IgD-negative memory B cell (primary cell): ENCODE measurements around the gene TMEM131L. TPM values are rescaled to one million over a fixed set of nuclear protein-coding genes. Genes with fewer than 3 reads are reported as not detected.
A peak's percentile ranks its signal among the peaks of the same experiment; 100 is the strongest.
"Not testable (repeated sequence)": the region's sequence is repeated elsewhere in the genome, so short reads cannot be mapped to it uniquely, and the experiment has no call there.

ENCODE experiments used
- H3K27ac Mint-ChIP-seq, 3 donors: one replicate each; pipeline ENCODE4 v1.8.0; 2020 to 2022; ENCODE audit warnings: mild to moderate bottlenecking in 3 of 3, mixed read lengths in 3 of 3, moderate library complexity in 1 of 3
- H3K27me3 Mint-ChIP-seq: one replicate; pipeline ENCODE4 v1.8.0; 2021; ENCODE audit warnings: mixed read lengths
- H3K36me3 Mint-ChIP-seq: one replicate; pipeline ENCODE4 v1.8.0; 2020; ENCODE audit warnings: mild to moderate bottlenecking, mixed read lengths
- H3K4me1 Mint-ChIP-seq, 3 donors: one replicate each; pipeline ENCODE4 v1.8.0; 2020 to 2022; ENCODE audit warnings: mixed read lengths in 3 of 3, mild to moderate bottlenecking in 1 of 3
- H3K4me3 Mint-ChIP-seq, 4 donors: one replicate each; pipeline ENCODE4 v1.8.0; 2020 to 2022; ENCODE audit warnings: mild to moderate bottlenecking in 4 of 4, mixed read lengths in 4 of 4, moderate library complexity in 3 of 4
- H3K9me3 Mint-ChIP-seq, 3 donors: one replicate each; pipeline ENCODE4 v1.8.0; 2020 to 2021; ENCODE audit warnings: mixed read lengths in 3 of 3, mild to moderate bottlenecking in 1 of 3
- polyA plus RNA-seq: library from polyadenylated mRNA; unstranded; fragments of 300-500 nt; fragmentation: Illumina TruSeq; gene quantifications from one replicate; pipeline ENCODE4 v1.2.3, GENCODE V29; 2021

Gene TMEM131L
- polyA plus RNA-seq, 1 donor from 2014 or later, result 48.4 TPM

DNA sequence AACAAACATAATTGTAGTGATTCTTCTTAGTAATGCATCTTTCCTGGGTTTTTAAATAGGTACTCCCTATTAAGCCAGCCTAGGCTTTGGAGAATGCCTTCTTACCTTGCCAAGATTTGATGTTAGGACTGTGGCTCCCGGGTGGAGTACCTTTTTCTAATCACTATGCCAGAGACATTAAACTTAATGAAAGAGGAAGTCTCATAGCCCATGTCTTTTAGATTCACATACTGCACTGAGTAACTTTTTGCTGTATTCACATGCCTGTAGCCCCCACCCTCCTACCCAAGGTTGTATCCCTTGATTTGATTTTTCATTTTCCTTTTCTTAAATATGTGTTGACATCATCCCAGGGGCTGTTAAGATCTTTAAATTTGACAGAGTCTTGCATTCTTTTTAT is 113.7 kb downstream of the TMEM131L start:
- peaks cover 6% of the 10 kb centered on the region for H3K36me3 Mint-ChIP-seq
- peak overlapping the region in 2 of 4 donors; percentile 23 to 24 for H3K4me3 Mint-ChIP-seq
- peak overlapping the region; percentile 36 to 45 (median 40) for H3K27ac Mint-ChIP-seq
- H3K27me3 Mint-ChIP-seq, result no peaks in the 10 kb centered on the region
- peaks cover 44 to 55% (median 53%) of the 10 kb centered on the region in 3 donors for H3K4me1 Mint-ChIP-seq
- H3K9me3 Mint-ChIP-seq, result no peaks in the 10 kb centered on the region

- H3K36me3 Mint-ChIP-seq, result peaks cover 3% of the 10 kb centered on the region
- H3K9me3 Mint-ChIP-seq, result no peaks in the 10 kb centered on the region
- peak overlapping the region in 2 of 3 donors; percentile 45 to 88 for H3K27ac Mint-ChIP-seq
- no peaks in the 10 kb centered on the region for H3K27me3 Mint-ChIP-seq
- H3K4me3 Mint-ChIP-seq, result peak overlapping the region in 1 of 4 donors; percentile 22
- peaks cover 26 to 46% (median 33%) of the 10 kb centered on the region in 3 donors for H3K4me1 Mint-ChIP-seq
Measured at GRCh38 chr4:153582954-153583702, 117.0 kb downstream of the TMEM131L start.

DNA sequence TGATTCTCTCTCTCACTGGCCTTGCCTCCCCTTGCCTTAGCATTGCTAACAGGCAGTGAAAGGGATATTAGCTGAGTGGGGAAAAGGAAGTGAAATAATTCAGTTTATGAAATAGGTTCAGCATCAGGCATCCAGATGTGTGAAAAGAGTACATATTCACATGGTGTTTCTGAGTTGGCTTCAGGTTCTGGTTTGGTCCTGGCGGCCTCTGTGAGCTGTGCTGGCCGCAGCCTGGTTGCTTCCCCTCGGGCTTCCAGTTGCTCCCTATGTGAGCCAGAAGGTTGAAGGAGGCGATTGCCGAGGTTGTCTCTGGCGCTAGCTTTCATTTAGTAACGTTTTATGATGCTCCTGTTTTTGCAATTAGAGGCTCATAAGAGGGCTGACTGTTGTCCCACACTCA is 118.9 kb downstream of the TMEM131L start:
- Mint-ChIP-seq H3K4me1 (peaks cover 20 to 40% (median 26%) of the 10 kb centered on the region in 3 donors), H3K27ac (peak overlapping the region in 2 of 3 donors; percentile 62 to 68), H3K27me3 (no peaks in the 10 kb centered on the region), H3K9me3 (no peaks in the 10 kb centered on the region), H3K36me3 (peaks cover 3% of the 10 kb centered on the region), H3K4me3 (peak overlapping the region in 1 of 4 donors; percentile 76)

GRCh38 chr4:153589703-153590595 is 123.8 kb downstream of the TMEM131L start:
- Mint-ChIP-seq H3K27me3 (no peaks in the 10 kb centered on the region), H3K4me1 (peaks cover 3 to 5% (median 5%) of the 10 kb centered on the region in 3 donors), H3K4me3 (no peak overlapping the region), H3K9me3 (no peaks in the 10 kb centered on the region), H3K36me3 (peaks cover 2% of the 10 kb centered on the region), H3K27ac (peak overlapping the region in 2 of 3 donors; percentile 16 to 72)

- no peaks in the 10 kb centered on the region for H3K9me3 Mint-ChIP-seq
- no peak overlapping the region for H3K4me3 Mint-ChIP-seq
- H3K27me3 Mint-ChIP-seq, result no peaks in the 10 kb centered on the region
- H3K36me3 Mint-ChIP-seq, result peaks cover 2% of the 10 kb centered on the region
- H3K27ac Mint-ChIP-seq, result no peak overlapping the region
- H3K4me1 Mint-ChIP-seq, result peaks cover 0 to 5% (median 3%) of the 10 kb centered on the region in 3 donors
Measured at GRCh38 chr4:153591441-153591840, 125.3 kb downstream of the TMEM131L start.

DNA sequence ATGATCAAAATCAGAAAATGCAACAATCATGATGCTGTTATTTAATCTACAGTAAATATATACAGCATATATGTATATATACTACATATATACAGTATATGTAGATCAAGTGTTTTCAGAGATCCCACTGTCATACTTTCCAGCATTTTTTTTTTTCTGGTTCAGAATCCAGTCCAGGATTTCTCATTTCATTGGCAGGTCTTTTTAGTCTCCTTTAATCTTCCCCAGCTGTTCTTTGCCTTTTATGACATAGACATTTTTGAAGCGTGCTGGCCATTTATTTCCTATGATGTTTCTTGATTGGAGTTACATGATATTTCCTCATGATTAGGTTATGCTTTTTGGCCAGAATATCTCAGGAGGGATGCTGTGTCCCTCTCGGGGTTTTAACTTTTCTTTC is 125.9 kb downstream of the TMEM131L start:
- no peaks in the 10 kb centered on the region for H3K9me3 Mint-ChIP-seq
- H3K4me1 Mint-ChIP-seq, result peaks cover 0 to 5% (median 3%) of the 10 kb centered on the region in 3 donors
- peaks cover 2% of the 10 kb centered on the region for H3K36me3 Mint-ChIP-seq
- no peak overlapping the region for H3K4me3 Mint-ChIP-seq
- no peaks in the 10 kb centered on the region for H3K27me3 Mint-ChIP-seq
- H3K27ac Mint-ChIP-seq, result peak overlapping the region in 2 of 3 donors; percentile 46 to 52

- H3K4me1 Mint-ChIP-seq, result peaks cover 0 to 5% (median 0%) of the 10 kb centered on the region in 3 donors
- no peak overlapping the region for H3K4me3 Mint-ChIP-seq
- H3K9me3 Mint-ChIP-seq, result no peaks in the 10 kb centered on the region
- H3K27me3 Mint-ChIP-seq, result no peaks in the 10 kb centered on the region
- no peak overlapping the region for H3K27ac Mint-ChIP-seq
- H3K36me3 Mint-ChIP-seq, result peaks cover 2% of the 10 kb centered on the region
Measured at GRCh38 chr4:153593161-153593560, 127.0 kb downstream of the TMEM131L start.

- Mint-ChIP-seq H3K4me1 (peaks cover 0 to 5% (median 4%) of the 10 kb centered on the region in 3 donors), H3K27me3 (no peaks in the 10 kb centered on the region), H3K27ac (peak overlapping the region in 1 of 3 donors; percentile 23), H3K36me3 (peaks cover 5% of the 10 kb centered on the region), H3K4me3 (no peak overlapping the region), H3K9me3 (no peaks in the 10 kb centered on the region)
Measured at GRCh38 chr4:153594210-153594609, 128.1 kb downstream of the TMEM131L start.

DNA sequence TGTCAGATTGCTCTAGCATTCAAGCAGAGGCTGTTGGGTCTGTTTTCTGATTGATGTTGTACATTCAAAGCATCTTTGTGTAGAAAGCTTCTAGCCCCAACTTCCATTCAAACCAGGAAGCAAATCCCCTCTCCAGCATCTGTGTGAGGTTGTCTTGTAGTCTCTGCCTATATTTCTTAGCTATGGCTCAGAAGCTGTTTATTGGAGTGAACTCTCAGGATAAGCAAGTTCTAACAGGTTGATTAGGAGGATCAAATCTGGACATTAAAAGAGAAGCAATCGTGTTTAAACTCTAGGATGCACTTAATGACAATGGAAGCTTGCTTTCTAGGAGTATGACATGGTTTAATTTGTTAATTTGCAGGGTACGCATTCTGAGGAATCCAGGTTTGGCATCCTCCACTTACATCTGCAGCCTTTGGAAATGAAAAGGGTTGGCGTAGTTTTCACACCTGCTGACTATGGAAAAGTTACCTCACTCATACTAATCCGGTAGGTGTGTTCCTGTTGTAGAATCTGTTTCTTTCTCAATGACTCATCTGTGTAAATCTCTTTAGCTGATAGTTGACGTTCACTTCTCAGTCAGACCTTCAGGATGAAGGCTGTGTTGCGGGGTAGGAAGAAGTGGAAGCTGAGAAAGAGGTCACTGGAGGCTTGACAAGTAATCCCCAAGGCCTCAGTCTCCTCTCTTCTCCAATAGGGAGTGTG is 129.9 kb downstream of the TMEM131L start:
- peaks cover 3 to 4% (median 4%) of the 10 kb centered on the region in 3 donors for H3K4me1 Mint-ChIP-seq
- no peak overlapping the region for H3K4me3 Mint-ChIP-seq
- H3K36me3 Mint-ChIP-seq, result peaks cover 5% of the 10 kb centered on the region
- peak overlapping the region; percentile 41 to 74 (median 63) for H3K27ac Mint-ChIP-seq
- H3K27me3 Mint-ChIP-seq, result no peaks in the 10 kb centered on the region
- no peaks in the 10 kb centered on the region for H3K9me3 Mint-ChIP-seq

- Mint-ChIP-seq H3K4me1 (peaks cover 3 to 4% (median 4%) of the 10 kb centered on the region in 3 donors), H3K36me3 (peaks cover 5% of the 10 kb centered on the region), H3K27ac (no peak overlapping the region), H3K27me3 (no peaks in the 10 kb centered on the region), H3K9me3 (no peaks in the 10 kb centered on the region), H3K4me3 (no peak overlapping the region)
Measured at GRCh38 chr4:153602758-153603157, 136.6 kb downstream of the TMEM131L start.

GRCh38 chr4:153603258-153603657 is 137.1 kb downstream of the TMEM131L start:
- no peaks in the 10 kb centered on the region for H3K27me3 Mint-ChIP-seq
- H3K27ac Mint-ChIP-seq, result no peak overlapping the region
- no peak overlapping the region for H3K4me3 Mint-ChIP-seq
- H3K36me3 Mint-ChIP-seq, result peaks cover 5% of the 10 kb centered on the region
- peaks cover 3 to 7% (median 4%) of the 10 kb centered on the region in 3 donors for H3K4me1 Mint-ChIP-seq
- no peaks in the 10 kb centered on the region for H3K9me3 Mint-ChIP-seq

GRCh38 chr4:153603835-153604234 is 137.7 kb downstream of the TMEM131L start:
- peaks cover 4% of the 10 kb centered on the region for H3K36me3 Mint-ChIP-seq
- H3K4me1 Mint-ChIP-seq, result peaks cover 6 to 9% (median 7%) of the 10 kb centered on the region in 3 donors
- H3K9me3 Mint-ChIP-seq, result no peaks in the 10 kb centered on the region
- H3K27me3 Mint-ChIP-seq, result no peaks in the 10 kb centered on the region
- peak overlapping the region in 1 of 3 donors; percentile 67 for H3K27ac Mint-ChIP-seq
- H3K4me3 Mint-ChIP-seq, result no peak overlapping the region

GRCh38 chr4:153609070-153609469 is 142.9 kb downstream of the TMEM131L start:
- not testable (repeated sequence) for H3K36me3 Mint-ChIP-seq, H3K27me3 Mint-ChIP-seq, H3K9me3 Mint-ChIP-seq
- peaks cover 8 to 20% (median 12%) of the 10 kb centered on the region in 3 donors for H3K4me1 Mint-ChIP-seq
- H3K27ac Mint-ChIP-seq, result peak overlapping the region in 2 of 3 donors; percentile 64 to 80
- H3K4me3 Mint-ChIP-seq, result peak overlapping the region in 1 of 4 donors; percentile 44

DNA sequence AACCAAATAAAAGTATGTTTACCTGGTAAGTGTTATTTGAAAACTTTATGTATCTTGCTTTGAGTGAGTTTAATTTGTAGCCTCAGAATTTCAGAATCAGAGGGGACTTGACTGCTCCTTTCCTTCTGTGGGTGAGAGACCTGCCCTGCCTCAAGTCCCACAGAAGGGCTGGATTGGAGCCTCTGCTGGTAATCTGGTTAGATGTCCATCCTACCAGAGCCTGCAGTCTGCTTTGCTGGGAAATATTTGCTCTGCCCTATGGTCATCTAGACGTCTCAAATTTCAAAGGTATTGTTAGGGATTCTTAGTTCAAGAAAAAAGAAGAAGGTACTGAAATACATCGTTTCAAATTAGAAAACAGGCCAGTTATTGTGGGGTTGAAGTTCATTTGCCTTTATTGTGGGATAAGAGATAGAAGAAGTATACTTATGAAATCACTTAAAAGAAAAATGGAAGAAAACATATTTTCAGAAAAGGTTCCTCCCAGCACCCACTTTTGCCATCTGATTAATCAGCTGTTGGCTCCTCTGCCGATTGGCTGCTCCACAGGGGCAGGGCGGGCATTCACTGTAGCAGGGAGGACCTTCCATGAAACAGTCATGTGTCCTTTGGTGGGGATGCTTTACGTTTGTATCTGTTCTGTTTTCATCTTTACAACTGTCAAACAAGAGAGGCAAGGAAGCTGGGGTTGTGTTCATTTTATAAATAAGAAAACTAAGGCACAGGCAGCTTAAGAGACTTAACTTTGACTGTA is 144.6 kb downstream of the TMEM131L start:
- Mint-ChIP-seq H3K9me3 (no peaks in the 10 kb centered on the region), H3K27me3 (no peaks in the 10 kb centered on the region), H3K4me1 (peaks cover 8 to 27% (median 9%) of the 10 kb centered on the region in 3 donors), H3K4me3 (no peak overlapping the region), H3K27ac (peak overlapping the region in 2 of 3 donors; percentile 29 to 86), H3K36me3 (peaks cover 12% of the 10 kb centered on the region)
